K562 (cell line): ENCODE data around the gene POLR1B. TPM values are rescaled to one million over a fixed set of nuclear protein-coding genes. Genes with fewer than 3 reads are reported as not detected.

Experiments
- ARID3B ChIP-seq: fragments of 250-450 bp; sonication (Bioruptor Pico); IDR thresholded peaks from 2 replicates; pipeline ENCODE4 v1.4.0; 2020; ENCODE audit warnings: borderline replicate concordance
- ESRRB ChIP-seq: fragments of 250-450 bp; sonication (Bioruptor Pico); IDR thresholded peaks from 2 replicates; pipeline ENCODE4 v1.5.0; 2020; ENCODE audit warnings: mild to moderate bottlenecking, moderate library complexity, borderline replicate concordance
- GABPB1 ChIP-seq: sonication (generic); formaldehyde crosslinking; IDR thresholded peaks from 2 replicates; pipeline ENCODE4 v1.8.0; 2022; ENCODE audit warnings: mild to moderate bottlenecking, missing genetic modification reagents
- HMGN3 ChIP-seq: IDR thresholded peaks from 2 replicates; pipeline ENCODE4 v1.6.1; 2011; ENCODE audit warnings: borderline replicate concordance, low read depth, mild to moderate bottlenecking, mixed read lengths, low read length; ENCODE audit not compliant: insufficient read length; ENCODE audit errors: extremely low read depth
- KAT7 ChIP-seq: sonication (generic); formaldehyde crosslinking; IDR thresholded peaks from 2 replicates; pipeline ENCODE4 v1.8.0; 2022; ENCODE audit warnings: missing genetic modification reagents, mild to moderate bottlenecking, borderline replicate concordance
- KLF1 ChIP-seq: fragments of 450-650 bp; IDR thresholded peaks from 2 replicates; pipeline ENCODE4 v1.6.1; 2016; ENCODE audit warnings: missing genetic modification characterization, missing compliant biosample characterization
- MCM5 ChIP-seq: fragments of 450-650 bp; IDR thresholded peaks from 2 replicates; pipeline ENCODE4 v1.6.1; 2016; ENCODE audit warnings: low read depth
- MCM7 ChIP-seq, 2 experiments: fragments of 450-650 bp; IDR thresholded peaks; 2 replicates each; pipeline ENCODE4 v1.6.1; 2016 to 2018
- SUPT5H ChIP-seq: fragments of 450-650 bp; IDR thresholded peaks from 2 replicates; pipeline ENCODE4 v1.6.1; 2016
- TEAD1 ChIP-seq, 2 experiments: fragments of 450-650 bp in 1 of 2; sonication (generic) in 1 of 2; formaldehyde crosslinking; IDR thresholded peaks; 2 replicates each; pipeline versions ENCODE4 v1.4.0 to v1.8.0; 2020 to 2022; ENCODE audit warnings: mild to moderate bottlenecking in 2 of 2, missing genetic modification reagents in 1 of 2
- XRCC4 ChIP-seq: IDR thresholded peaks from one replicate; pipeline ENCODE4 v1.6.1; 2011; ENCODE audit not compliant: insufficient read depth, insufficient read length; ENCODE audit errors: extremely low read depth
- ZBTB40 ChIP-seq, 2 experiments: fragments of 450-650 bp in 1 of 2; sonication (generic) in 1 of 2; formaldehyde crosslinking in 1 of 2; IDR thresholded peaks; 2 replicates each; pipeline versions ENCODE4 v1.7.1 to v1.9.0; 2016 to 2022; ENCODE audit warnings: inconsistent platforms in 1 of 2, mild to moderate bottlenecking in 1 of 2, missing genetic modification reagents in 1 of 2
- ZNF197 ChIP-seq: fragments of 200-800 bp; sonication (Bioruptor generic); IDR thresholded peaks from 2 replicates; pipeline ENCODE4 v1.6.1; 2016; ENCODE audit warnings: low read depth, missing genetic modification characterization, missing compliant biosample characterization
- ZNF239 ChIP-seq: fragments of 250-450 bp; sonication (Bioruptor Pico); IDR thresholded peaks from 2 replicates; pipeline ENCODE4 v1.4.0; 2020; ENCODE audit warnings: mild to moderate bottlenecking
- polyA plus RNA-seq, 8 experiments: library from polyadenylated mRNA; depleted of rRNA in 4 of 8; stranded (reverse) in 5 of 8; unstranded in 3 of 8; fragments of >200 nt; fragmentation: Nextera tagmentation in 2 of 8; fragmentation: Illumina TruSeq in 1 of 8; extraction: Ambion mirVana in 2 of 8; extraction: Trizol in 1 of 8; gene quantifications; 2 replicates each; pipeline versions ENCODE4 v1.2.1 to v1.2.3, GENCODE V29; 2011 to 2014; ENCODE audit warnings: inconsistent platforms in 1 of 8, missing spikeins in 1 of 8
- total RNA-seq, 7 experiments: library from RNA; depleted of rRNA in 6 of 7; stranded (reverse); fragments of >200 nt in 6 of 7; fragmentation: Illumina TruSeq in 2 of 7; extraction: Trizol in 2 of 7; gene quantifications; 2 replicates each; pipeline versions ENCODE4 v1.2.1 to v1.2.3, GENCODE V29; 2011 to 2021; ENCODE audit warnings: low replicate concordance in 1 of 7

Gene POLR1B
- total and polyA plus RNA-seq, 9 of the 15 experiments (the other 6 are each of a cell fraction or from before 2014, with no cell fraction given) = 19.8 to 55.1 (median 40.2) TPM

- peak; percentile 98 for TF ChIP-seq ZBTB40 (IDR thresholded peaks at IDR 0.05)
- TF ChIP-seq ZBTB40 (CRISPR knock-in tag; IDR thresholded peaks at IDR 0.05) = peak; percentile 39; the same call in 1 of the 2 replicates
- TF ChIP-seq ZNF239 (CRISPR knock-in tag) = no peak
- TF ChIP-seq ARID3B = no peak
- peak; percentile 87 for TF ChIP-seq KLF1 (tag)
- TF ChIP-seq TEAD1 (CRISPR knock-in tag; IDR thresholded peaks at IDR 0.05) = peak in 1 of 2 experiments; percentile 68; a peak in 2 of 4 replicates
- TF ChIP-seq SUPT5H = peak; percentile 68; the same call in 1 of the 2 replicates
- no peak for TF ChIP-seq MCM7 (IDR thresholded peaks at IDR 0.05)
- peak; percentile 99 for TF ChIP-seq GABPB1
- TF ChIP-seq XRCC4 = no peak
- TF ChIP-seq MCM5 = no peak
- TF ChIP-seq ZNF197 (CRISPR knock-in tag) = 0 out of 2 replicates have a peak, but pooled peaks have one; percentile 45
- peak; percentile 53 for TF ChIP-seq HMGN3
- 0 out of 2 replicates have a peak, but pooled peaks have one; percentile 80 for TF ChIP-seq KAT7 (CRISPR knock-in tag)
- no peak for TF ChIP-seq ESRRB (CRISPR knock-in tag)
Observed at GRCh38 chr2:112542123-112542983, at the start of gene POLR1B (continued).
